CD1c-positive myeloid dendritic cell (primary cell): ENCODE results near the gene SIRT2.

Experiments
- DNase-seq: peaks from one replicate; pipeline ENCODE4 v3.0.0-alpha.2; 2016; ENCODE audit errors: extremely low spot score

SIRT2 gene

DNA sequence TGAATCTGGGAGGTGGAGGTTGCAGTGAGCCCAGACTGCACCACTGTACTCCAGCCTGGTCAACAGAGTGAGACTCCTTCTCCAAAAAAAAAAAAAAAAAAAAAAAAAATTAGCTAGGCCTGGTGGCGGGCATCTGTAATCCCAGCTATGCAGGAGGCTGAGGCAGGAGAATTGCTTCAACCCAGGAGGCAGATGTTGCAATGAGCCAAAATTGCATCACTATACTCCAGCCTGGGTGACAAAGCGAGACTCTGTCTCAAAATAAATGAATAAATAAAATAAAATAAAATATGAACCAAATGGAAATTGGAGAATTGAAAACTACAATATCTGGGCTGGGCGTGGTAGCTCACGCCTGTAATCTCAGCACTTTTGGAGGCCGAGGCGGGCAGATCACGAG is 70.2 kb downstream of the SIRT2 start:
- peak; percentile 55 for DNase-seq
